Posterior vena cava (tissue), 2 donors: ENCODE measurements around the gene MDK. TPM values are rescaled to one million over a fixed set of nuclear protein-coding genes. Genes with fewer than 3 reads are reported as not detected.
"Not testable (repeated sequence)": the region's sequence is repeated elsewhere in the genome, so short reads cannot be mapped to it uniquely, and the experiment has no call there.

Experiments used
- DNase-seq: peaks from one replicate; pipeline ENCODE4 v3.0.0-alpha.2; 2020; ENCODE audit warnings: low spot score
- intact Hi-C, 2 donors: fragments of 100-400 bp; cut with DNase I; formaldehyde crosslinking; loops; one replicate each; pipeline versions ENCODE4 v1.14.1 to v1.14.2; 2022 to 2023
- total RNA-seq, 2 donors: library from RNA; stranded (reverse); fragmentation: NEBNext Ultra II Directional; extraction: Animal tissue kit (Norgen Biotek cat#: 25700); gene quantifications; one replicate each; pipeline ENCODE4 v1.2.1, GENCODE V29; 2021
- donor health status: DM: yes; HTN: yes; CAD: no.
- donor health status: DM: yes; HTN: yes; CAD: no.

The MDK gene
- total RNA-seq, 2 donors from 2014 or later, result 16.6 to 28.9 TPM

DNA sequence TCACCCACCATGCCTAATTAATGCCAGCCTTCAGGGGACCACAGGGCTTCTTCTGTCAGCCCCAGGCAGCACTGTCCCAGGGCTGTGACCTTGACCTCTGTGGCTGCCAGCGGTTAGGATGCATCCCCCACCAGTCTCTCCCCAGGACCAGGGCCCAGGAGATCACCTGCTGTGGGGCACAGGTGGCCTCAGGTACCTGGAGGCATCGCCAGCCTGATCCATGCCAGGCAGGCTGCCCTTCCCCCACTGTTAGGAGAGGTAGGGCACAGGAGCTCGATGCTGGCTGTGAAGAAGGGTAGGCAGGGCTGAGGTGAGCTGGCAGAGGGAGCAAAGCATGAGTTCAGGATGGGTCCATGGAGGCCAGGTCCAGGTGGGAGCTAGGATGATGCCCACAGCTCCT lies 16.7 kb upstream of the MDK start:
- intact Hi-C loops, result no loop called here
- DNase-seq, result no peak

DNA sequence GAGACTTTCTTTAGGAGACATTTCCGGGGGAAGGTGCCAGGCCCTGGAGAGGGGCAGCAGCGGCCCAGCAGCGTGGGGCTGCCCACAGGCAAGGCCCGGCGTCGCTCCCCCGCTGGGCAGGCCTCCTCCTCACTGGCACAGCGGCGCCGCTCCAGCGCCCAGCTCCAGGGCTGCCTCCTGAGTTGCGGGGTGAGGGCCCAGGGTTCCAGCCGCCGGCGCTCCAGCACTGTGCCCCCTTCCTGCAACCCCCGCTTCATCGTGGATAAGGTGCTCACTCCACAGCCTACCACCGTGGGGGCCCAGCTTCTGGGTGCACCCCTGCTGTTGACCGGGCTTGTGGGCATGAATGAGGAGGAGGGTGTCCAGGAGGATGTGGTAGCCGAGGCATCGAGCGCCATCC lies 15.2 kb upstream of the MDK start:
- DNase-seq, result no peak
- intact Hi-C loops, result no loop called here

DNA sequence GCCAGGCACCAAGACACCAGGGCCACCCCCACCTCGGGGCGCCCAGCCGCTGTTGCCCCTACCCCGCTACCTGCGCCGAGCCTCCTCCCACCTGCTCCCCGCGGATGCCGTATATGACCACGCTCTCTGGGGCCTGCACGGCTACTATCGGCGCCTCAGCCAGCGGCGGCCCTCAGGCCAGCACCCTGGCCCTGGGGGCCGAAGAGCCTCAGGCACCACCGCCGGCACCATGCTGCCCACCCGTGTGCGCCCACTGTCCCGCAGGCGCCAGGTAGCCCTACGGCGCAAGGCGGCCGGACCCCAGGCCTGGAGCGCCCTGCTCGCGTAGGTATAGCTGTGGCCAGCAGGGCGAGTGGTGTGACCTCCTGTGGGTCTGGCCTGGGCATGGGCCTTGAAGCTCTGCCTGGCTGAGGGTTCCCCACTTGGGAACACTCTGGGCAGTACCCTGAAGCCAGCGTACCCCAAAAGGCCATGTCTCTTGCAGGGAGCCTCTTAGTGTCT lies 14.8 kb upstream of the MDK start:
- intact Hi-C loops, result no loop called here

DNA sequence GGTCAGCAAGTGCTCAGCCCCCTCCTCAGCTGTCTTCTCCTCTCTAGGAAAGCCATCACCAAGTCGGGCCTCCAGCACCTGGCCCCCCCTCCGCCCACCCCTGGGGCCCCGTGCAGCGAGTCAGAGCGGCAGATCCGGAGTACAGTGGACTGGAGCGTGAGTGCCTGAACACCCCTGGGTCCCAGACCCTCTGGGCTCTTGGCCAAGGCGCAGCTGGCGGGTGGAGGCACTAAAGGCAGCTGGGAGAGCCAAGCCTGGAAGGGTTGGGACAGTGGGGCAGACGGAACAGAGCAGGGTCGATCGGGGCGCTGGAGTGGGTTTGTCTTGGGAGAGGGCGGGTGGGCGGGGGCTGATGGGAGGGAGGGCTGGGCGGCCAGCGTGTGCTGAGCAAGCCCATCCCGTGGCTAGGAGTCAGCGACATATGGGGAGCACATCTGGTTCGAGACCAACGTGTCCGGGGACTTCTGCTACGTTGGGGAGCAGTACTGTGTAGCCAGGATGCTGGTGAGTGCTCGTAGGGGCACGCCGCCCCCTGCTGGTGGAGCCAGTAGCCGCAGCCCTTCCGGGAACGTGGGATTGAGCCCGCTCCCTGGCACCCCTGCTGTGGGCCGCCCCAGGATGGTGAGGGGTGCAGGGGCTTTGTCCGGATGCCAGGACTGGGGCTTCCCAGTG lies 14.1 kb upstream of the MDK start:
- no peak for DNase-seq
- intact Hi-C loops, result no loop called here

More for the DNA sequence above, 14.8 kb upstream of the MDK start:
- no peak for DNase-seq

DNA sequence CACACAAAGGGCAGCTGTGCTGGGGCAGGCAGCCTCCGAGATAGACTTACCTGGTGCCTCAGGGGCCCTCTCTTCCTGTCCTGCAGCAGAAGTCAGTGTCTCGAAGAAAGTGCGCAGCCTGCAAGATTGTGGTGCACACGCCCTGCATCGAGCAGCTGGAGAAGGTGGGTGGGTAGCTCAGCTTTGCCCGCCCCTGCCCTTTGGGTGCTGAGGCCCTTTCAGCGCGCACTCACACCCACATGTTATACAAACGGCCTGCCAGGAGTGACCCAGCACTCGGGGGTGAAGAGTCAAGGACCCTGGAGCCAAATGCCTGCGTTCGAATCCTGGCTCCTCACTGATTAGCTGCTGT lies 13.6 kb upstream of the MDK start:
- intact Hi-C loops, result no loop called here
- no peak for DNase-seq

DNA sequence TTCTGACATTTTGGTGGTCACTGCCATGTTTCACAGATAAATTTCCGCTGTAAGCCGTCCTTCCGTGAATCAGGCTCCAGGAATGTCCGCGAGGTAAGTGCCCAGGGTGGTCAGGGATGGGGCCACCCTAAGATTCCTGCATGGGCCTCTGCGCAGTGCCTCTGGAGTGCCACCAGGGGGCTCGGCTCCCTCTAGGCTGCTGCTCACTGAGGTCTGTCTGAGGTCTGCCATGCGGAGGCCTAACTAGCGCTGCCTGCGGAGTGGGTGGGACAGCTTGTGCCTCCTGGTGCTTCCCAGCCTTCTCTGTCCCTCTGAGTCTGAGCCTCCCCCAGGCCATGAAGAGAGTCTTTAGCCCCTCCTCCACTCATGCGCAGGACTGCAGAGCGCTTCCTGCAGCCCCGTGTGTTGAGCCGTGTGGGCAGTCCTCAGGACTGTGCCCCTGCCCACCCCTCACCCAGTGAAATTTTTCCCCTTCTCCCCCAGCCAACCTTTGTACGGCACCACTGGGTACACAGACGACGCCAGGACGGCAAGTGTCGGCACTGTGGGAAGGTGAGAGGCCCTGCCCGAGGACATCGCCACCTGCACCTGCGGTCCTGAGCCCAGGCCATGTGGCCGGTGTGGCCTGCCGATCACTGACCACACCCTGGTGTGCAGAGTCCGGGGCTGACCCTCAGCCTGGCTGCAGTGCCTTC lies 11.9 kb upstream of the MDK start:
- intact Hi-C loops, result no loop called here
- DNase-seq, result no peak

DNA sequence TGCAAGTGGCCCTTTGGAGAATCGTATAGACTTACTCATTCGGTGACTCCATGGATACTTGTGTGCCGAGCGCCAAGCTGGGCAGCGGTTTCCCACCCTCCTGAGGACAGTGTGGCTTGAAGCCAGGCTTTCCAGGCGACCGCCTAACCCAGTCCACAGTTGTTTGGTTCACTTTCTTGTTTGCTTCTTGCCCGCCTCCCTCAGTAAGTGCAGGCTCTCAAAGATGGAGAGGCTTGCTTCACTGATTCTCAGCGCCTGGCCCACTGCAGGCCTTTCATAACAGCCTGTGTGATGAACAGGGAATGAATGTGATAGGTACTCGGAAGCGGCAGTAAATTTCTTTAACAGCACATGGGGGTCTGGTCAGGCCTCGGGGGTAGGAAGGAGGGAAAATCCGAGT lies 11.2 kb upstream of the MDK start:
- intact Hi-C loops, result no loop called here
- no peak for DNase-seq

DNA sequence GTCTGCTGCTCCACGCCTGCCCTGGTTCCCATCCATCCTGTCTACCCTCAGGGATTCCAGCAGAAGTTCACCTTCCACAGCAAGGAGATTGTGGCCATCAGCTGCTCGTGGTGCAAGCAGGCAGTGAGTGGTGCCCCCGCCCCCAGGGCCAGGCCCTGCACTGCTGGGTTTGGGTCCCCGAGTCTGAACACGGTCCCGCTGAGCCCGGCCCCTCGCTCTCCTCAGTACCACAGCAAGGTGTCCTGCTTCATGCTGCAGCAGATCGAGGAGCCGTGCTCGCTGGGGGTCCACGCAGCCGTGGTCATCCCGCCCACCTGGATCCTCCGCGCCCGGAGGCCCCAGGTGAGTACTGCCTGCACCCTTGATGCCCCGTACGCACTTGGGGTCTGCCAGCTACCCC lies 10.2 kb upstream of the MDK start:
- intact Hi-C loops, DNase-seq: not testable (repeated sequence)

DNA sequence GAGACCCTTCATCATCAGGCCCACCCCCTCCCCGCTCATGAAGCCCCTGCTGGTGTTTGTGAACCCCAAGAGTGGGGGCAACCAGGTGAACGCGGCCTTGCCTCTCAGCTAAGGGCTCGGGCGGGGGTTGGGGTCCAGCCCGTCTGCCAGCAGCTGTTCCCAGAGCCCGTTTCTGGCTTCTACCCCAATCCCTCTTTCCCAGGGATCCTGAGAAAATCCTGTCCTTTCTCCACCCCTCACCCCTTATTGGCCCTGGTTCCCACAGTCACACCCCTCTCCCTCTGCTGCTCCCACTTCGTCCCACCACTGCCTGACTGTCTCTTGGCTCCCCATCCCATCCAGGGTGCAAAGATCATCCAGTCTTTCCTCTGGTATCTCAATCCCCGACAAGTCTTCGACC lies 9.4 kb upstream of the MDK start:
- DNase-seq, result no peak
- intact Hi-C loops, result no loop called here

DNA sequence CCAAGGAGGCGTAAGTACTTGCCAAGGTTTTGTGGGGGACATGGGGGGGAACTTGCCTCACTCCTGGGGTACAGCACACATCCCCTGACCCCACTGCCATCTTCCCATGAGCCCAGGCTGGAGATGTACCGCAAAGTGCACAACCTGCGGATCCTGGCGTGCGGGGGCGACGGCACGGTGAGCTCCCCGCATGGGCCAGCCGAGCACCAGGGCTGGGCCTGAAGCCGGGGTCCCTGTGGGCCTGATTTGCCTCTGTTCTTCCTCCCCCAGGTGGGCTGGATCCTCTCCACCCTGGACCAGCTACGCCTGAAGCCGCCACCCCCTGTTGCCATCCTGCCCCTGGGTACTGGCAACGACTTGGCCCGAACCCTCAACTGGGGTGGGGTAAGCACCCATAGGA lies 9.0 kb upstream of the MDK start:
- intact Hi-C loops, DNase-seq: not testable (repeated sequence)

DNA sequence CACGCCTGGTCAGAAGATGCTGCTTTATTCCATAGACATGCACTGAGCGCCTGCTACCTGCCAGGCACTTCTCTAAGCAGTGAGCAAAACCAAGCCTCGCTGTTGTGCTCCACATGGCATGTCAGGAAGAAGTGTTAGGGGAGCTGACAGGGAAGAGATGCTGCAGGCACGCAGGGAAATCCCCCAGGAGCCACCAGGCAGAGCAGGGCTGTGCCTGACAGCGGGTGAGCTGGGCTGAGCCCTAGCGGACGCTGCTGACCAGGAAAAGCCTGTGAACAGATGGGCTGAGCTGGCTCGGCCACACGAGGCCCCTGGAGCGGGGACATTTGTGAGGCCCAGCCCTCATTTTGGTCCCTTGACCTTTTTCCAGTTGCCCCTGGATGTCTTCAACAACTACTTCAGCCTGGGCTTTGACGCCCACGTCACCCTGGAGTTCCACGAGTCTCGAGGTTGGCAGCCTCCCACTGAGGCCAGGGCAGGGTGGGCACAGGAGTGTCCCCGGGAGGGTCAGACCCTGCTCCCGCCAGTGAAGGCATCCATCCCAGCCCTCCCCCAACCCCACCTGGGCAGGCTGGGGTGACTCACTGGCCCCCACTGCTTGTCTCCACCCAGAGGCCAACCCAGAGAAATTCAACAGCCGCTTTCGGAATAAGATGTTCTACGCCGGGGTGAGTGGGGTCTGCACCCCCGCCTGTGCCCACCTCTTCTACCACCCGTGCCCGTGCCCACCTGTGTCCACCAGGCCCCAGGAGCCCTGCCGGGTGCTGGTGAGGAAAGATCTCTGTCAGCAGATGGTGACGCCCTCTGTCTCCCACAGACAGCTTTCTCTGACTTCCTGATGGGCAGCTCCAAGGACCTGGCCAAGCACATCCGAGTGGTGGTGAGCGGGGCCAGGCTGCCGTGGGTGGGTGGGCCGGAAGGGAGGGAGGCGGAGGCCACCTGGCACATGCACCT lies 7.4 kb upstream of the MDK start:
- DNase-seq, result no peak
- intact Hi-C loops, result no loop called here

DNA sequence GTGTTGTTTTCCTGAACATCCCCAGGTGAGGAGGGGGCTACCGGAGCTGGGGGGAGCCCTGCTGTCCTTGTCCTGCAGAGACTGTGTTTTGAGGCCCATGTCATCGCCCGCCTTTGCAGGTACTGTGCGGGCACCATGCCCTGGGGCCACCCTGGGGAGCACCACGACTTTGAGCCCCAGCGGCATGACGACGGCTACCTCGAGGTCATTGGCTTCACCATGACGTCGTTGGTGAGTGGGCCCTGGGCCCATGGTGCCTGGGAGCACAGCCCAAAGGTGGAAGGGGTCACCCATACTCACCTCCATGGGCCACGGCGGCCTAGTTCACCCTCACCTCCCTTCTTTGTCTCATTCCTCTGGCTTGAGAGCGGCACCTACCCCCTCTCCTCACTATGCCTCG lies 6.7 kb upstream of the MDK start:
- DNase-seq, result no peak

DNA sequence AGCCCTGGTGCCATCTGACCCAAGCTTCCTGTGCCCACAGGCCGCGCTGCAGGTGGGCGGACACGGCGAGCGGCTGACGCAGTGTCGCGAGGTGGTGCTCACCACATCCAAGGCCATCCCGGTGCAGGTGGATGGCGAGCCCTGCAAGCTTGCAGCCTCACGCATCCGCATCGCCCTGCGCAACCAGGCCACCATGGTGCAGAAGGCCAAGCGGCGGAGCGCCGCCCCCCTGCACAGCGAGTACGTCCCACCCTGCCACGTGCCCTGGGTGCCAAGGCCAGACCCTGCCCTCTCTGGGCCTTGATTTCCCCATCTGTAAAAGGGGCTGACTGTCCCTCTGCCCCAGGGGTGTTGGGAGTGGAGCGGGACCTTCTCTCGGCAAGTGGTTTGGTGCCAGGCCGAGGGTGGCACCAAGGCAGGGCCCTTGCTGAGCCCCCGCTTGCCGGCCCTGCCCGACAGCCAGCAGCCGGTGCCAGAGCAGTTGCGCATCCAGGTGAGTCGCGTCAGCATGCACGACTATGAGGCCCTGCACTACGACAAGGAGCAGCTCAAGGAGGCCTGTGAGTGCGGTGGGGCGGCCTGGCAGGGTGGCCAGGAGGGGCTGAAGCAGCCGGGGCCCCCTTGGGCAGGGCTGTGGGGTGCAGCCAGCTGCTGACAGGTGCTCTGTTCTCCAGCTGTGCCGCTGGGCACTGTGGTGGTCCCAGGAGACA lies 5.9 kb upstream of the MDK start:
- DNase-seq, result no peak
- intact Hi-C loops, result no loop called here

More for the DNA sequence above, 6.7 kb upstream of the MDK start:
- intact Hi-C loops, result no loop called here

DNA sequence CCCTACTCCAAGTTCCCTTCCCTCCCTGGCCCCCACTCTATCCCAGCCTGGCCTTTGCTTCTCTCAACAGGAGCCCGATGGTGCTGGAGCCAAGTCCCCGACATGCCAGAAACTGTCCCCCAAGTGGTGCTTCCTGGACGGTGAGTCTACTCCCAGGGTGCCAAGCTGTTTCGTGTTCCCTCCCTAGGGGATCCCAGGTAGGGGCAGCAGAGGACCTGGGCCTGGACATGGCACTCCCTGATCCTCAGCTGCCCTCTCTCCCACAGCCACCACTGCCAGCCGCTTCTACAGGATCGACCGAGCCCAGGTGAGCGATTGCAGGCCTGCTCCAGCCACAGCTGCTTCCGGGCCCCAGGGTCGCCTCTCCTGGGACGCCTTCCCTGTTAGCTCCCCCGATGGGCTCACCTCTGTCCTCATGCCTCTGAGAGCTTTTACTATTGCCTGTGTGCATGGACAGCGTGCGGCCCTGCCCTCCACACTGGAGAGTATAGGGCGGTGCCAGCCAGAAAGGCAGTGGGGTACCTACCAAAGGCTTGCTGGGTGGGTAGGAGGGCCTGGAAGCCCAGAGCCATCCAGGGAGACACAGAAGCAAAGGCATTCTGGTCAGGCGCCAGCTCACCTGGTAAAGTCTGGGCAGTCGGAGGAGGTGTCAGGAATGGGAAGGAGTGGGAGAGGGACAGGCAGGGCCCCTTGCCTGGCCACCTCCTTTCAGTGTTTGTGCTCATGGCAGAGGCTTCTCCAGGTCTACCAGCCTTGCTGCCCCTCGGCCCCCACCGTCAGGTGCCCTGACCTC lies 5.0 kb upstream of the MDK start:
- DNase-seq, result no peak
- intact Hi-C loops, result no loop called here

DNA sequence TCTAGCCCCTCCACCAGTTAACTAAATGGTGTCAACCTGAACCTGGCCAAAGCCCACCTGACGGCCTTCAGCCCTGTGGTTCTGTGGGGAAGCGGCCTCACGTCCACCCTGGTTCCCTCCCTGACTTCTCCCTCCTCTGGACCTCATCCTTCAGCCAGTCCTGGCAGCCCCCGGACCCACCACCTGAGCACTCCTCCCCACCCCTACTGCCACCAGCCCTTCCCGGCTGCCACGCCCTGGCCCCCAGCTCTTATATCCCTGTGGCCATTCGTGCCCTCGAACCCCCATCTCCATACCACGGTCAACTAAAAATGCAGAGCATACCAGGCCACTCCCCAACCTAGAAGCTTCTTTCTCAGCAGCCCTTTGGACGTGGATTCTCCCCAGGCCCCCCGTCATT lies 4.2 kb upstream of the MDK start:
- no peak for DNase-seq
- intact Hi-C loops, result no loop called here

DNA sequence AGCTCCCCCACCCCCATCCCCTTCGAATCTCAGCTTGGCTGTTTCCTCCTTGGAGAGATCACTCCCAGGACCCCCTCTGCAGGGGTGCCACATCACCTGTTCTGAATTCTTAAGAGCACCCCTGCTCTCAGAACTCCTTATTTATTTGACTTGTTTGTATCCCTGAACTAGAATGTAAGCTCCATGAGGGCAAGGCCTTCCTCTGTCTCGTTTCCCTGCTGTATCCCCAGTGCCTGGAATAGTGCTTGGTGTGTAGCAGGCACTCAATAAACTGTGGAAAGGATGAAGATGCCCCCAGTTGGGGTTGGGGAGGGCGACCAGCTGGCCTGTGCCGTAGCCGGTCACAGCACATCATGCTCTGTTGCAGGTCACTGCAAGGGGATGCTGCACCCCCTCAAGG lies 3.6 kb upstream of the MDK start:
- intact Hi-C loops, result no loop called here

DNA sequence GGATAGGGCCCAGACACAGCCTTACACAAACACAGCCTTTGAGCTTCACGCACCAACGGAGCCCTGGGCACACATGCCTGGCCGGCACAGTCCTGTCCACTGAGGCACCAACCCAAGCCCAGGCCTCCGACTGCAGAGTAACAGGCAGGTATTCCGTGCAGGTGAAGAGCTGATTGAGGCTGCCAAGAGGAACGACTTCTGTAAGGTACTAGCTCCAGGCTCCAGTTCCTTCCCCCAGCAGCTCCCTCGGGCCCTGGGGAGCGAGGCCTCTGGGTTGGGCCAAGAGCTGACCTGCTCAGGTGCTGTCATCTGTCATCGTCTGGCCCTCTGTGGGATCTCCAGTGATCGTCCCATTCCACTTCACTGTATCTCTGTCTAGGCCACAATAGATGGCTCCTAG lies 3.2 kb upstream of the MDK start:
- intact Hi-C loops, result no loop called here
- DNase-seq, result no peak

More for the DNA sequence above, 3.6 kb upstream of the MDK start:
- no peak for DNase-seq

DNA sequence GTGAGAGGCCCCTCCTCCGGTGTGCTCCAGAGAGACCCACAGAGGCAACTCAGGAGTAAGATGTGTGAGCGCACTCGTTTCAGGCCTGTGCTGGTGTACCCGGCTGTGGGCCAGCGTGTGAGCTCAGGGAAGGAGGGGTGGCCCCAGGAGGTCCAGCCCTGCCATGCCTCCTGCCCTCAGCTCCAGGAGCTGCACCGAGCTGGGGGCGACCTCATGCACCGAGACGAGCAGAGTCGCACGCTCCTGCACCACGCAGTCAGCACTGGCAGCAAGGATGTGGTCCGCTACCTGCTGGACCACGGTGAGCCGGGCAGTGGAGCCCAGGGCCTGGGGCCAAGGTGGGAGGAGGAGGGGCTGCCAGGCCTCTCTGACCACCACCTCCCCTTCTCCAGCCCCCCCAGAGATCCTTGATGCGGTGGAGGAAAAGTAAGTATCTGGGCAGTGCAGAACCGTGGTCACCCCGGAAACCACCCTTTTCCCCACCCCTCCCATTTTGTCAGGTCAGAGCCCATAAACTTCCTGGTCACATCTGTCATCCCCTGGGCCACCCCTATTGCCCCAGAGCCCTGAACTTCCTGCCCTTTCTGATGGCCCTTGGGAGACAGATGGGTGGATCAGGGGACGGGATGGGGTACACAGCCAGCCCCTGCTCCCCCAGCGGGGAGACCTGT lies 2.5 kb upstream of the MDK start:
- DNase-seq, result no peak
- intact Hi-C loops, result no loop called here
